ENCODE data around the gene C1orf35.

The C1orf35 gene

DNA sequence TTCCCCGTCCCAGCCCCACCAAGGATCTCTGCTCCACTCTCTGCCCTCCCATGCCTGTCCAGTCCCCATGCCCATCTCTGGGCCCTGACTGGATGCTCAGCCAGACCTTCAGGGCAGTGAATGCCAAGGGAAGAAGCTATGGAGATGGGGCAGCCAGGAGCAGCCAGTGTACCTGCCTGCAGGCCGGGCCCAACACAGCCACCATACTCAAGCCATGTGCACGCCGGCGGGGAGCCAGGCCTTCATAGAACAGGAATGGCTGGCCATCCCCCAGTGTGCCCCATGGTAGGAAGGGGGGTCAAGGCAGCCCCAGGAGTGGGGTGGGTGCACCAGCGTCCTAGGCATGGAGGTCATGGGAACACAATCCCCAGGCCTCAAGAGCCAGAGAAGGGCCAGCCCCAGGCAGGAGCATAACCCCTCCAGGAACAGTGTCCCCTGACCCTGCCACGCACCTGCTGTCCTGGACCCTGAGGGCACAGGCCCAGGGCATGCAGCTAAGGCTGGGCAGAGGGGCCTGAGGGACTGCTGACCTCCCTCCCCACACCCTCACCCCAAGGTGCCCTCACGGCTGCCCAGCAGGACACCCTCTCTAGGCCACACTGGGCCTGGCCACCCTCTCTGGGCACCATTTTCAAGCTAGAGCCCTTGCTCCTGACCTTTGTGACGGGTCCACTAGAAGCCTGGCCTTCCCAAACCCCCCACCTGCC is 40.9 kb downstream of the C1orf35 start:
- no peak for DNase-seq

DNA sequence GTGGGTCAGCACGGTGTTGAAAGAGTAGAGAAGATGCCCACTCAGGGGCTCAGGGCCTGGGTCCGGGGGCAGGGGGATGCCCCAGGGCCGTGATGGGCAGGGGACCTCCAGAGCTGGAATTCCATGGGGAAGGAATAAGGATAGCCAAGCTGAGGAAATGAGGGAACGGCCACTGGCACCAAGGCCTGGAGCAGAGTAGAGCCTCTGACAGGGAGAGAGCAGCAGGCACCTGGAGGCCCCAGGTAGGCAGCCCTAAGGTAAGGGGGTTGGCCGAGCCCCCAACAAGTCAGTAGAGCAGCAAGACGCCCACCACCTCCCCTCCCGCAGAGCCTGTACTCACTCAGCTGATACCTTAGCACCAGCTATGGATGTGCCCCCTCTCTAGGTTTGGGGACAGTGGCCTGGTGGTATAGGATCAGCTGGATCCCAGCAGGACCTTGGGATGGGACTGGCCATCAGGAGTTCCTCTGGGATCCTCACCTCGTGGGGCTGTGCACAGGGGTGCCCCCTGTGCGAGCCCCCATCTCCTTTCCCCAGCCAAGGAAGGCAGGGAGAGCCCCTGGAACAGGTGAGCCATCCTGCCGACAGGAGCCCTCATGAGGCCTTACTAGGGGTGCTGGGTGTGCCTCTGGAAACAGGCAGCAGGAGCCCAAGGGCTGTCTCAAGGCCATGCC is 41.6 kb downstream of the C1orf35 start:
- DNase-seq, result no peak

GRCh38 chr1:228060458-228061190 is 42.5 kb downstream of the C1orf35 start:
- DNase-seq, result no peak

GRCh38 chr1:228059634-228060457 is 43.3 kb downstream of the C1orf35 start:
- peak; percentile 83 for DNase-seq

- DNase-seq, result peak; percentile 64
Measured at GRCh38 chr1:228058949-228059633, 44.0 kb downstream of the C1orf35 start.

- DNase-seq, result no peak
Measured at GRCh38 chr1:228058172-228058948, 44.8 kb downstream of the C1orf35 start.

All from CD4-positive, alpha-beta T cell treated with Interleukin-21 for 1 hour (primary cell).